ENCODE results near the gene HPCAL4. TPM values are rescaled to one million over a fixed set of nuclear protein-coding genes. Genes with fewer than 3 reads are reported as not detected.

Gene HPCAL4
- total RNA-seq, 4 donors from 2014 or later = not detected

- TF ChIP-seq POLR2A (IDR thresholded peaks at IDR 0.05) (no peak), CTCF (IDR thresholded peaks at IDR 0.05) (no peak)
- 82 to 83% methylated on average over 6 of the region's 6 CpGs for WGBS, 2 donors
- intact Hi-C loops (cut with DNase I; ENCODE audit: low total_unique reads) = no loop called here
- DNase-seq (ENCODE audit: low spot score in 2 of 2) = no peak
- no peak overlapping the region for H3K4me3 ChIP-seq (ENCODE audit: low read depth, poor library complexity, severe bottlenecking)
Measured at GRCh38 chr1:39676948-39677548, 14.2 kb downstream of the HPCAL4 start.

- WGBS, 2 donors = 50 to 61% methylated on average over 1 of the region's 1 CpG
- DNase-seq (ENCODE audit: low spot score in 2 of 2) = no peak
- intact Hi-C loops (cut with DNase I; ENCODE audit: low total_unique reads) = no loop called here
- H3K4me3 ChIP-seq (ENCODE audit: low read depth, poor library complexity, severe bottlenecking) = no peak overlapping the region
- TF ChIP-seq CTCF (IDR thresholded peaks at IDR 0.05) (no peak), POLR2A (IDR thresholded peaks at IDR 0.05) (no peak)
Measured at GRCh38 chr1:39675220-39675619, 16.0 kb downstream of the HPCAL4 start.

- no peak overlapping the region for H3K4me3 ChIP-seq (ENCODE audit: low read depth, poor library complexity, severe bottlenecking)
- intact Hi-C loops (cut with DNase I; ENCODE audit: low total_unique reads) = no loop called here
- 88 to 95% methylated on average over 3 of the region's 3 CpGs for WGBS, 2 donors
- no peak for TF ChIP-seq POLR2A (IDR thresholded peaks at IDR 0.05)
- TF ChIP-seq CTCF (IDR thresholded peaks at IDR 0.05) = no peak
- no peak for DNase-seq (ENCODE audit: low spot score in 2 of 2)
Measured at GRCh38 chr1:39673215-39673614, 18.0 kb downstream of the HPCAL4 start.

GRCh38 chr1:39672551-39672947, 18.7 kb downstream of the HPCAL4 start:
- WGBS, 2 donors = 44 to 62% methylated on average over 12 of the region's 12 CpGs
- H3K4me3 ChIP-seq (ENCODE audit: low read depth, poor library complexity, severe bottlenecking) = no peak overlapping the region
- TF ChIP-seq CTCF (IDR thresholded peaks at IDR 0.05) (no peak), POLR2A (IDR thresholded peaks at IDR 0.05) (no peak)
- intact Hi-C loops (cut with DNase I; ENCODE audit: low total_unique reads) = no loop called here
- no peak for DNase-seq (ENCODE audit: low spot score in 2 of 2)

- TF ChIP-seq POLR2A (IDR thresholded peaks at IDR 0.05) = no peak
- no peak for TF ChIP-seq CTCF (IDR thresholded peaks at IDR 0.05)
- 4 to 5% methylated on average over 17 to 40 of the region's 55 CpGs for WGBS, 2 donors
- H3K4me3 ChIP-seq (ENCODE audit: low read depth, poor library complexity, severe bottlenecking) = peak within 1 kb of the TSS; percentile 27
- intact Hi-C loops (cut with DNase I; ENCODE audit: low total_unique reads) = no loop called here
- DNase-seq (ENCODE audit: low spot score in 2 of 2) = no peak
Measured at GRCh38 chr1:39671793-39672550, 19.3 kb downstream of the HPCAL4 start, which contains the start of gene NT5C1A. TSS of gene NT5C1A (minus strand) at chr1:39672107. CDS start at chr1:39672038, 69 bp downstream.
